H1 (cell line): ENCODE results near the gene VIM. TPM values are rescaled to one million over a fixed set of nuclear protein-coding genes. Genes with fewer than 3 reads are reported as not detected.

Source experiments
- CTCF ChIA-PET: fragments of 300-600 bp; sonication (Branson Sonifier 250); formaldehyde crosslinking; loops from one replicate; lab custom pipeline; 2021; ENCODE audit not compliant: partially characterized antibody; lab: Charles Lee
- POLR2A ChIA-PET: fragments of 300-600 bp; sonication (Branson Sonifier 250); formaldehyde crosslinking; loops from one replicate; lab custom pipeline; 2021; ENCODE audit warnings: inconsistent platforms; ENCODE audit not compliant: partially characterized antibody; lab: Charles Lee
- DNase-seq, 2 experiments: peaks; one replicate each; pipeline versions ENCODE4 v3.0.0 to v3.0.0-alpha.2; 2010 to 2022; ENCODE audit warnings: low spot score in 2 of 2, low read depth in 1 of 2, mixed read lengths in 1 of 2
- FAIRE-seq: peaks from 2 replicates; lab custom pipeline; 2011; peaks lifted over from hg19 to GRCh38; lab: Jason Lieb, UNC
- H2AFZ ChIP-seq: 2 replicates; pipeline ENCODE4 v1.8.1; 2012; ENCODE audit warnings: low read length, inconsistent platforms
- H2AK5ac ChIP-seq: 2 replicates; pipeline ENCODE4 v1.6.1; 2013; ENCODE audit warnings: low read depth, low read length
- H2BK120ac ChIP-seq: replicated peaks from 2 replicates; pipeline ENCODE3; 2013; ENCODE audit warnings: low read depth, low read length, inconsistent platforms
- H2BK12ac ChIP-seq: 2 replicates; pipeline ENCODE4 v1.6.1; 2013; ENCODE audit warnings: low read depth, low read length
- H2BK15ac ChIP-seq: 2 replicates; pipeline ENCODE4 v1.6.1; 2013; ENCODE audit warnings: low read length
- H2BK20ac ChIP-seq: 2 replicates; pipeline ENCODE4 v1.6.1; 2013; ENCODE audit warnings: low read length
- H2BK5ac ChIP-seq: 2 replicates; pipeline ENCODE4 v1.6.1; 2013; ENCODE audit warnings: low read depth, low read length
- H3K14ac ChIP-seq: 2 replicates; pipeline ENCODE4 v1.6.1; 2013; ENCODE audit warnings: inconsistent platforms; ENCODE audit not compliant: insufficient read length
- H3K18ac ChIP-seq: 2 replicates; pipeline ENCODE4 v1.6.1; 2013; ENCODE audit warnings: low read length; ENCODE audit errors: extremely low read depth
- H3K23ac ChIP-seq: 2 replicates; pipeline ENCODE4 v1.6.1; 2013; ENCODE audit warnings: inconsistent platforms; ENCODE audit not compliant: insufficient read length
- H3K23me2 ChIP-seq: 2 replicates; pipeline ENCODE4 v1.6.1; 2013; ENCODE audit warnings: low read depth, low read length
- H3K27ac ChIP-seq: 2 replicates; pipeline ENCODE4 v1.6.1; 2011; ENCODE audit warnings: low read depth, low read length, inconsistent platforms
- H3K27me3 ChIP-seq, 4 experiments: replicated peaks in 1 of 4; 1 replicate in 1 of 4; 2 replicates in 3 of 4; pipeline versions ENCODE4 v1.6.1 to v1.8.1; 2011 to 2013; ENCODE audit warnings: low read length in 3 of 4, mild to moderate bottlenecking in 3 of 4, inconsistent platforms in 2 of 4, mixed read lengths in 2 of 4, moderate library complexity in 1 of 4; ENCODE audit not compliant: control insufficient read depth in 3 of 4, insufficient read depth in 3 of 4; ENCODE audit errors: extremely low read depth in 1 of 4
- H3K36me3 ChIP-seq, 4 experiments: 2 replicates each; pipeline versions ENCODE4 v1.6.1 to v1.8.1; 2011 to 2013; ENCODE audit warnings: mild to moderate bottlenecking in 4 of 4, low read length in 3 of 4, moderate library complexity in 2 of 4, control low read depth in 1 of 4, inconsistent platforms in 1 of 4; ENCODE audit not compliant: insufficient read depth in 4 of 4, control insufficient read depth in 2 of 4
- H3K4ac ChIP-seq: replicated peaks from 2 replicates; pipeline ENCODE3; 2013; ENCODE audit warnings: low read length, low read depth, mixed read lengths, inconsistent platforms; ENCODE audit not compliant: insufficient read length
- H3K4me1 ChIP-seq, 4 experiments: replicated peaks in 1 of 4; 1 replicate in 1 of 4; 2 replicates in 3 of 4; pipeline versions ENCODE4 v1.6.1 to v1.8.1; 2011 to 2013; ENCODE audit warnings: low read length in 3 of 4, inconsistent platforms in 2 of 4, mixed read lengths in 1 of 4; ENCODE audit not compliant: insufficient read depth in 4 of 4, control insufficient read depth in 3 of 4
- H3K4me2 ChIP-seq, 2 experiments: 2 replicates each; pipeline versions ENCODE4 v1.6.1 to v1.8.1; 2011 to 2013; ENCODE audit warnings: low read depth in 2 of 2, low read length in 2 of 2, control low read depth in 1 of 2, inconsistent platforms in 1 of 2, mild to moderate bottlenecking in 1 of 2; ENCODE audit not compliant: insufficient read depth in 1 of 2
- H3K4me3 ChIP-seq, 4 experiments: fragments of 200-600, 300-600 bp in 1 of 4; sonication (generic), shearing (Covaris generic), sonication (Bioruptor Twin) in 1 of 4; 2 replicates each; pipeline versions ENCODE4 v1.5.1 to v1.8.1; 2011 to 2016; ENCODE audit warnings: low read length in 4 of 4, low read depth in 3 of 4, control low read depth in 2 of 4, inconsistent platforms in 2 of 4, mild to moderate bottlenecking in 2 of 4, mixed read lengths in 1 of 4, moderate library complexity in 1 of 4; ENCODE audit not compliant: insufficient read depth in 2 of 4; ENCODE audit errors: extremely low read depth in 1 of 4
- H3K56ac ChIP-seq: replicated peaks from 2 replicates; pipeline ENCODE3; 2013; ENCODE audit warnings: low read depth, mild to moderate bottlenecking, mixed read lengths, low read length, inconsistent platforms; ENCODE audit not compliant: insufficient read length
- H3K79me1 ChIP-seq: 2 replicates; pipeline ENCODE4 v1.6.1; 2013; ENCODE audit warnings: low read depth, low read length, control low read depth
- H3K79me2 ChIP-seq, 2 experiments: 2 replicates each; pipeline versions ENCODE4 v1.6.1 to v1.8.1; 2012 to 2013; ENCODE audit warnings: low read length in 2 of 2, mild to moderate bottlenecking in 2 of 2, inconsistent platforms in 1 of 2; ENCODE audit not compliant: insufficient read depth in 2 of 2, control insufficient read depth in 1 of 2
- H3K9ac ChIP-seq, 4 experiments: replicated peaks in 1 of 4; 1 replicate in 1 of 4; 2 replicates in 3 of 4; pipeline versions ENCODE4 v1.6.1 to v1.8.1; 2011 to 2013; ENCODE audit warnings: low read depth in 3 of 4, low read length in 3 of 4, control low read depth in 2 of 4, mild to moderate bottlenecking in 2 of 4, moderate library complexity in 2 of 4, inconsistent platforms in 1 of 4; ENCODE audit errors: extremely low read depth in 1 of 4
- H3K9me3 ChIP-seq, 2 experiments: 2 replicates each; pipeline versions ENCODE4 v1.6.1 to v1.8.1; 2012 to 2013; ENCODE audit warnings: mild to moderate bottlenecking in 2 of 2, moderate library complexity in 2 of 2, control low read depth in 1 of 2, inconsistent platforms in 1 of 2, low read depth in 1 of 2, low read length in 1 of 2, mixed read lengths in 1 of 2; ENCODE audit not compliant: insufficient read depth in 2 of 2
- H4K20me1 ChIP-seq, 2 experiments: replicated peaks in 1 of 2; 2 replicates each; pipeline versions ENCODE3 to v1.8.1; 2011 to 2013; ENCODE audit warnings: inconsistent platforms in 2 of 2, low read length in 2 of 2, mild to moderate bottlenecking in 1 of 2; ENCODE audit not compliant: insufficient read depth in 2 of 2, control insufficient read depth in 1 of 2
- H4K5ac ChIP-seq: 2 replicates; pipeline ENCODE4 v1.6.1; 2013; ENCODE audit warnings: low read length, low read depth, mixed read lengths, inconsistent platforms; ENCODE audit not compliant: insufficient read length
- H4K8ac ChIP-seq: 2 replicates; pipeline ENCODE4 v1.8.0; 2013; ENCODE audit warnings: mild to moderate bottlenecking, moderate library complexity, low read length, inconsistent platforms; ENCODE audit not compliant: insufficient read depth; ENCODE audit errors: extremely low read depth
- H4K91ac ChIP-seq: replicated peaks from 2 replicates; pipeline ENCODE3; 2013; ENCODE audit warnings: low read length, mixed read lengths, inconsistent platforms; ENCODE audit not compliant: insufficient read length
- EGR1 ChIP-seq: IDR thresholded peaks from 2 replicates; pipeline ENCODE4 v1.6.1; 2011; ENCODE audit warnings: low read depth, low read length, borderline replicate concordance
- EP300 ChIP-seq, 2 experiments: IDR thresholded peaks; 1 replicate in 1 of 2; 2 replicates in 1 of 2; pipeline ENCODE4 v1.6.1; 2011 to 2012; ENCODE audit warnings: low read depth in 2 of 2, low read length in 2 of 2, mild to moderate bottlenecking in 2 of 2, borderline replicate concordance in 1 of 2, inconsistent platforms in 1 of 2, moderate library complexity in 1 of 2
- WGBS, 2 experiments: shearing (Covaris generic) in 1 of 2; methylation state at CpG; one replicate each; pipeline versions ENCODE4 v1.1.6 to v1.1.7; 2013 to 2015; ENCODE audit warnings: low lambda C conversion rate in 2 of 2, mixed read lengths in 2 of 2, inconsistent platforms in 1 of 2, low coverage in 1 of 2, missing lambda C conversion rate in 1 of 2; ENCODE audit not compliant: insufficient replicate concordance in 2 of 2, insufficient coverage in 1 of 2, insufficient read length in 1 of 2; ENCODE audit errors: extremely low coverage in 1 of 2, missing lambda C conversion rate in 1 of 2; 5-methylcytosine and 5-hydroxymethylcytosine counted together
- polyA plus RNA-seq, 7 experiments: library from polyadenylated mRNA; depleted of rRNA in 3 of 7; stranded (reverse) in 5 of 7; unstranded in 2 of 7; fragments of >200 nt in 5 of 7; fragments of 200-250 nt in 2 of 7; gene quantifications; 1 replicate in 5 of 7; 2 replicates in 1 of 7; 4 replicates in 1 of 7; pipeline versions ENCODE4 v1.2.1 to v1.2.3, GENCODE V29; 2011 to 2013; ENCODE audit warnings: missing spikeins in 2 of 7, mixed read lengths in 2 of 7
- total RNA-seq: library from RNA; stranded (reverse); fragmentation: NEBNext Ultra II Directional; extraction: Animal tissue kit (Norgen Biotek cat#: 25700); gene quantifications from 2 replicates; pipeline ENCODE4 v1.2.1, GENCODE V29; 2021

The VIM gene
- total and polyA plus RNA-seq, 2 of the 8 experiments (the other 6 are each of a cell fraction or from before 2014, with no cell fraction given) = 347 to 372 TPM

DNA sequence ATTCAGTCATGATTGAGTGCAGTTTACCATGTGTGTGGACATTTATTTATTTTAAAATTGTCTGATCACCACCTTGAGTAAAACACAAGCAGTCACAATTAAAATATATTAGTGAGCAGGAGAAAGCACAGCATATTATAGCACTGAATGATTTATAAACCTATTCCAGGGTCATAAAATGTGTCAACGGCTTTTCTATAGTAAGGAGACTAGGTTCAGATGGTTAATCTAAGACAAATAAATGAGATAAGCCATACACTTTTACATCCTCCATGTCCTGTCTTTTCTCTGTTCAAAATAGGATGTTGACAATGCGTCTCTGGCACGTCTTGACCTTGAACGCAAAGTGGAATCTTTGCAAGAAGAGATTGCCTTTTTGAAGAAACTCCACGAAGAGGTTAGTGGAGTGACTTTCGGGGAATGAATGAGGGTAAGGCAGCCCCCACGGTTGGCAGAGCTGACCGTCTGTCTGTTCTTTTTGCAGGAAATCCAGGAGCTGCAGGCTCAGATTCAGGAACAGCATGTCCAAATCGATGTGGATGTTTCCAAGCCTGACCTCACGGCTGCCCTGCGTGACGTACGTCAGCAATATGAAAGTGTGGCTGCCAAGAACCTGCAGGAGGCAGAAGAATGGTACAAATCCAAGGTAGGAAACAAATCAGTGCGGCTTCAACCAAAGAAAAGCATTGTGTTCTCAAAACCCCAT is 5.4 kb downstream of the VIM start:
- Histone ChIP-seq H4K20me1 (peaks cover 0 to 4% of the 10 kb centered on the region in 2 experiments), H3K4me1 (peaks cover 0 to 6% (median 5%) of the 10 kb centered on the region in 4 experiments; a peak in 3 of 7 replicates), H3K14ac (no peak overlapping the region), H2AFZ (no peak overlapping the region), H3K56ac (no peak overlapping the region), H3K18ac (no peak overlapping the region), H3K9ac (no peak overlapping the region), H3K27ac (no peak overlapping the region), H3K23me2 (peaks cover 13% of the 10 kb centered on the region; the same call in 1 of the 2 replicates), H3K23ac (no peak overlapping the region), H3K4ac (no peak overlapping the region), H3K27me3 (peaks cover 0 to 6% (median 4%) of the 10 kb centered on the region in 4 experiments; a peak in 5 of 7 replicates), H3K79me2 (peaks cover 0 to 6% of the 10 kb centered on the region in 2 experiments; a peak in 1 of 4 replicates), H2AK5ac (no peak overlapping the region), H3K36me3 (peaks cover 6 to 68% (median 43%) of the 10 kb centered on the region in 4 experiments), H4K91ac (no peak overlapping the region), H3K79me1 (no peaks in the 10 kb centered on the region), H3K4me2 (no peak overlapping the region), H2BK12ac (no peak overlapping the region), H2BK15ac (no peak overlapping the region), H4K5ac (no peak overlapping the region), H2BK120ac (no peak overlapping the region), H3K4me3 (no peak overlapping the region), H2BK5ac (no peak overlapping the region), H3K9me3 (no peaks in the 10 kb centered on the region), H4K8ac (no peak overlapping the region; the same call in 1 of the 2 replicates), H2BK20ac (no peak overlapping the region)
- WGBS, 2 experiments = 93% methylated on average over 14 of the region's 14 CpGs; no CpG with 5 or more reads in 1 of the 2 experiments
- no peak for FAIRE-seq
- ChIA-PET CTCF (interaction anchor here (0.6 kb wide), 1 partner anchor 618 kb away, joined by 4 read pairs; no protein-coding TSS in a partner anchor), POLR2A (no interaction called here)
- no peak for TF ChIP-seq EGR1
- no peak for TF ChIP-seq EP300 (IDR thresholded peaks at IDR 0.05; ENCODE audit: borderline replicate concordance in 1 of 2, low read depth in 2 of 2, low read length in 2 of 2)
- no peak for DNase-seq
